H1 (cell line): Measurements from ENCODE around the gene SPATA19. TPM values are rescaled to one million over a fixed set of nuclear protein-coding genes. Genes with fewer than 3 reads are reported as not detected.

Experiments
- CTCF ChIA-PET: fragments of 300-600 bp; sonication (Branson Sonifier 250); formaldehyde crosslinking; loops from one replicate; lab custom pipeline; 2021; ENCODE audit not compliant: partially characterized antibody; lab: Charles Lee
- POLR2A ChIA-PET: fragments of 300-600 bp; sonication (Branson Sonifier 250); formaldehyde crosslinking; loops from one replicate; lab custom pipeline; 2021; ENCODE audit warnings: inconsistent platforms; ENCODE audit not compliant: partially characterized antibody; lab: Charles Lee
- DNase-seq, 2 experiments: peaks; one replicate each; pipeline versions ENCODE4 v3.0.0 to v3.0.0-alpha.2; 2010 to 2022; ENCODE audit warnings: low spot score in 2 of 2, low read depth in 1 of 2, mixed read lengths in 1 of 2
- FAIRE-seq: peaks from 2 replicates; lab custom pipeline; 2011; peaks lifted over from hg19 to GRCh38; lab: Jason Lieb, UNC
- H2AFZ ChIP-seq: 2 replicates; pipeline ENCODE4 v1.8.1; 2012; ENCODE audit warnings: low read length, inconsistent platforms
- H2AK5ac ChIP-seq: 2 replicates; pipeline ENCODE4 v1.6.1; 2013; ENCODE audit warnings: low read depth, low read length
- H2BK120ac ChIP-seq: replicated peaks from 2 replicates; pipeline ENCODE3; 2013; ENCODE audit warnings: low read depth, low read length, inconsistent platforms
- H2BK12ac ChIP-seq: 2 replicates; pipeline ENCODE4 v1.6.1; 2013; ENCODE audit warnings: low read depth, low read length
- H2BK15ac ChIP-seq: 2 replicates; pipeline ENCODE4 v1.6.1; 2013; ENCODE audit warnings: low read length
- H2BK20ac ChIP-seq: 2 replicates; pipeline ENCODE4 v1.6.1; 2013; ENCODE audit warnings: low read length
- H2BK5ac ChIP-seq: 2 replicates; pipeline ENCODE4 v1.6.1; 2013; ENCODE audit warnings: low read depth, low read length
- H3K14ac ChIP-seq: 2 replicates; pipeline ENCODE4 v1.6.1; 2013; ENCODE audit warnings: inconsistent platforms; ENCODE audit not compliant: insufficient read length
- H3K18ac ChIP-seq: 2 replicates; pipeline ENCODE4 v1.6.1; 2013; ENCODE audit warnings: low read length; ENCODE audit errors: extremely low read depth
- H3K23ac ChIP-seq: 2 replicates; pipeline ENCODE4 v1.6.1; 2013; ENCODE audit warnings: inconsistent platforms; ENCODE audit not compliant: insufficient read length
- H3K23me2 ChIP-seq: 2 replicates; pipeline ENCODE4 v1.6.1; 2013; ENCODE audit warnings: low read depth, low read length
- H3K27ac ChIP-seq: 2 replicates; pipeline ENCODE4 v1.6.1; 2011; ENCODE audit warnings: low read depth, low read length, inconsistent platforms
- H3K27me3 ChIP-seq, 4 experiments: replicated peaks in 1 of 4; 1 replicate in 1 of 4; 2 replicates in 3 of 4; pipeline versions ENCODE4 v1.6.1 to v1.8.1; 2011 to 2013; ENCODE audit warnings: low read length in 3 of 4, mild to moderate bottlenecking in 3 of 4, inconsistent platforms in 2 of 4, mixed read lengths in 2 of 4, moderate library complexity in 1 of 4; ENCODE audit not compliant: control insufficient read depth in 3 of 4, insufficient read depth in 3 of 4; ENCODE audit errors: extremely low read depth in 1 of 4
- H3K36me3 ChIP-seq, 4 experiments: 2 replicates each; pipeline versions ENCODE4 v1.6.1 to v1.8.1; 2011 to 2013; ENCODE audit warnings: mild to moderate bottlenecking in 4 of 4, low read length in 3 of 4, moderate library complexity in 2 of 4, control low read depth in 1 of 4, inconsistent platforms in 1 of 4; ENCODE audit not compliant: insufficient read depth in 4 of 4, control insufficient read depth in 2 of 4
- H3K4ac ChIP-seq: replicated peaks from 2 replicates; pipeline ENCODE3; 2013; ENCODE audit warnings: low read length, low read depth, mixed read lengths, inconsistent platforms; ENCODE audit not compliant: insufficient read length
- H3K4me1 ChIP-seq, 4 experiments: replicated peaks in 1 of 4; 1 replicate in 1 of 4; 2 replicates in 3 of 4; pipeline versions ENCODE4 v1.6.1 to v1.8.1; 2011 to 2013; ENCODE audit warnings: low read length in 3 of 4, inconsistent platforms in 2 of 4, mixed read lengths in 1 of 4; ENCODE audit not compliant: insufficient read depth in 4 of 4, control insufficient read depth in 3 of 4
- H3K4me2 ChIP-seq, 2 experiments: 2 replicates each; pipeline versions ENCODE4 v1.6.1 to v1.8.1; 2011 to 2013; ENCODE audit warnings: low read depth in 2 of 2, low read length in 2 of 2, control low read depth in 1 of 2, inconsistent platforms in 1 of 2, mild to moderate bottlenecking in 1 of 2; ENCODE audit not compliant: insufficient read depth in 1 of 2
- H3K4me3 ChIP-seq, 4 experiments: fragments of 200-600, 300-600 bp in 1 of 4; sonication (generic), shearing (Covaris generic), sonication (Bioruptor Twin) in 1 of 4; 2 replicates each; pipeline versions ENCODE4 v1.5.1 to v1.8.1; 2011 to 2016; ENCODE audit warnings: low read length in 4 of 4, low read depth in 3 of 4, control low read depth in 2 of 4, inconsistent platforms in 2 of 4, mild to moderate bottlenecking in 2 of 4, mixed read lengths in 1 of 4, moderate library complexity in 1 of 4; ENCODE audit not compliant: insufficient read depth in 2 of 4; ENCODE audit errors: extremely low read depth in 1 of 4
- H3K56ac ChIP-seq: replicated peaks from 2 replicates; pipeline ENCODE3; 2013; ENCODE audit warnings: low read depth, mild to moderate bottlenecking, mixed read lengths, low read length, inconsistent platforms; ENCODE audit not compliant: insufficient read length
- H3K79me1 ChIP-seq: 2 replicates; pipeline ENCODE4 v1.6.1; 2013; ENCODE audit warnings: low read depth, low read length, control low read depth
- H3K79me2 ChIP-seq, 2 experiments: 2 replicates each; pipeline versions ENCODE4 v1.6.1 to v1.8.1; 2012 to 2013; ENCODE audit warnings: low read length in 2 of 2, mild to moderate bottlenecking in 2 of 2, inconsistent platforms in 1 of 2; ENCODE audit not compliant: insufficient read depth in 2 of 2, control insufficient read depth in 1 of 2
- H3K9ac ChIP-seq, 4 experiments: replicated peaks in 1 of 4; 1 replicate in 1 of 4; 2 replicates in 3 of 4; pipeline versions ENCODE4 v1.6.1 to v1.8.1; 2011 to 2013; ENCODE audit warnings: low read depth in 3 of 4, low read length in 3 of 4, control low read depth in 2 of 4, mild to moderate bottlenecking in 2 of 4, moderate library complexity in 2 of 4, inconsistent platforms in 1 of 4; ENCODE audit errors: extremely low read depth in 1 of 4
- H3K9me3 ChIP-seq, 2 experiments: 2 replicates each; pipeline versions ENCODE4 v1.6.1 to v1.8.1; 2012 to 2013; ENCODE audit warnings: mild to moderate bottlenecking in 2 of 2, moderate library complexity in 2 of 2, control low read depth in 1 of 2, inconsistent platforms in 1 of 2, low read depth in 1 of 2, low read length in 1 of 2, mixed read lengths in 1 of 2; ENCODE audit not compliant: insufficient read depth in 2 of 2
- H4K20me1 ChIP-seq, 2 experiments: replicated peaks in 1 of 2; 2 replicates each; pipeline versions ENCODE3 to v1.8.1; 2011 to 2013; ENCODE audit warnings: inconsistent platforms in 2 of 2, low read length in 2 of 2, mild to moderate bottlenecking in 1 of 2; ENCODE audit not compliant: insufficient read depth in 2 of 2, control insufficient read depth in 1 of 2
- H4K5ac ChIP-seq: 2 replicates; pipeline ENCODE4 v1.6.1; 2013; ENCODE audit warnings: low read length, low read depth, mixed read lengths, inconsistent platforms; ENCODE audit not compliant: insufficient read length
- H4K8ac ChIP-seq: 2 replicates; pipeline ENCODE4 v1.8.0; 2013; ENCODE audit warnings: mild to moderate bottlenecking, moderate library complexity, low read length, inconsistent platforms; ENCODE audit not compliant: insufficient read depth; ENCODE audit errors: extremely low read depth
- H4K91ac ChIP-seq: replicated peaks from 2 replicates; pipeline ENCODE3; 2013; ENCODE audit warnings: low read length, mixed read lengths, inconsistent platforms; ENCODE audit not compliant: insufficient read length
- CREB1 ChIP-seq: IDR thresholded peaks from 2 replicates; pipeline ENCODE4 v1.6.1; 2012; ENCODE audit warnings: inconsistent platforms
- MAFK ChIP-seq: IDR thresholded peaks from 2 replicates; pipeline ENCODE4 v1.6.1; 2012; ENCODE audit warnings: low read depth, mild to moderate bottlenecking, improper control_type of control experiment, low read length
- TAF1 ChIP-seq: IDR thresholded peaks from 2 replicates; pipeline ENCODE4 v1.6.1; 2011; ENCODE audit warnings: mild to moderate bottlenecking, low read depth, low read length
- TBP ChIP-seq: IDR thresholded peaks from 2 replicates; pipeline ENCODE4 v1.6.1; 2011; ENCODE audit warnings: low read depth, low read length, improper control_type of control experiment
- WGBS, 2 experiments: shearing (Covaris generic) in 1 of 2; methylation state at CpG; one replicate each; pipeline versions ENCODE4 v1.1.6 to v1.1.7; 2013 to 2015; ENCODE audit warnings: low lambda C conversion rate in 2 of 2, mixed read lengths in 2 of 2, inconsistent platforms in 1 of 2, low coverage in 1 of 2, missing lambda C conversion rate in 1 of 2; ENCODE audit not compliant: insufficient replicate concordance in 2 of 2, insufficient coverage in 1 of 2, insufficient read length in 1 of 2; ENCODE audit errors: extremely low coverage in 1 of 2, missing lambda C conversion rate in 1 of 2; 5-methylcytosine and 5-hydroxymethylcytosine counted together
- polyA plus RNA-seq, 7 experiments: library from polyadenylated mRNA; depleted of rRNA in 3 of 7; stranded (reverse) in 5 of 7; unstranded in 2 of 7; fragments of >200 nt in 5 of 7; fragments of 200-250 nt in 2 of 7; gene quantifications; 1 replicate in 5 of 7; 2 replicates in 1 of 7; 4 replicates in 1 of 7; pipeline versions ENCODE4 v1.2.1 to v1.2.3, GENCODE V29; 2011 to 2013; ENCODE audit warnings: missing spikeins in 2 of 7, mixed read lengths in 2 of 7
- total RNA-seq: library from RNA; stranded (reverse); fragmentation: NEBNext Ultra II Directional; extraction: Animal tissue kit (Norgen Biotek cat#: 25700); gene quantifications from 2 replicates; pipeline ENCODE4 v1.2.1, GENCODE V29; 2021
- TF ChIP-seq, protein P1 (sequence below): IDR thresholded peaks from 2 replicates; pipeline ENCODE4 v1.6.1; 2012; ENCODE audit warnings: low read length, inconsistent platforms

Gene SPATA19
- total and polyA plus RNA-seq, 2 of the 8 experiments (the other 6 are each of a cell fraction or from before 2014, with no cell fraction given), result not detected

DNA sequence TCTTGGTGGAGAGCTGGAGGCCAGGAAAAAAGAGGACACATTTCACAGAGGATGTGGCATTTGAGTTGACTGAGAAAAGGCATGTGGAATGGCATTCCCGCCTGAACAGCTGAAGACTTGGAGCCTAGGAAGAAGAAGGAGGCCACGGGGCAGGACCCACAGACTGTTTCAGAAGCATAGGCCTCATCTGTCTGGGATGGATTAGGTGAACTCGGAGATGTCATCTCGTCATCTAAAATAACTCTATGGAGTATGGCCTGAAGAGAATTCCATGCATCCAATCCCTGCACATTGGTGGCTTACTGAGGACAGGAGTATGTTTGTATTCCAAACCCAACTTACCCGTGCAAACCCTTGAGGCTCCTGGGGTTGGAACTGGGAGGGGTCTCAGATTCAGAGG, 16.4 kb downstream of the SPATA19 start:
- no peaks in the 10 kb centered on the region for H3K4me1 ChIP-seq
- no peaks in the 10 kb centered on the region for H3K79me2 ChIP-seq
- no peak overlapping the region for H3K14ac ChIP-seq
- H3K4me2 ChIP-seq, result no peak overlapping the region
- no peak overlapping the region for H2AFZ ChIP-seq
- no peak overlapping the region for H3K23ac ChIP-seq
- no peaks in the 10 kb centered on the region; the same call in 1 of the 2 replicates for H3K23me2 ChIP-seq
- H2BK5ac ChIP-seq, result no peak overlapping the region
- H3K9me3 ChIP-seq, result peaks cover 0 to 9% of the 10 kb centered on the region in 2 experiments; a peak in 1 of 4 replicates
- no peak overlapping the region for H2BK15ac ChIP-seq
- no peak overlapping the region for H2BK120ac ChIP-seq
- no peaks in the 10 kb centered on the region; the same call in 1 of the 2 replicates for H3K79me1 ChIP-seq
- WGBS, 2 experiments, result 86% methylated on average over 5 of the region's 5 CpGs; no CpG with 5 or more reads in 1 of the 2 experiments
- POLR2A ChIA-PET, result no interaction called here
- H4K5ac ChIP-seq, result no peak overlapping the region
- DNase-seq (peak in 1 of 2 experiments; percentile 17), FAIRE-seq (no peak)
- no peaks in the 10 kb centered on the region for H4K20me1 ChIP-seq
- H4K8ac ChIP-seq, result no peak overlapping the region
- H3K56ac ChIP-seq, result no peak overlapping the region
- no peak overlapping the region for H2BK20ac ChIP-seq
- no peak overlapping the region for H3K4ac ChIP-seq
- no peak overlapping the region for H3K4me3 ChIP-seq
- no peak overlapping the region for H2BK12ac ChIP-seq
- H3K18ac ChIP-seq, result no peak overlapping the region
- H3K36me3 ChIP-seq, result no peaks in the 10 kb centered on the region
- CTCF ChIA-PET, result interaction anchor here (0.7 to 8.4 kb wide), 8 partner anchors 8 to 749 kb away, joined by 3 to 65 read pairs (median 10); no protein-coding TSS in a partner anchor
- TF ChIP-seq, protein P1, sequence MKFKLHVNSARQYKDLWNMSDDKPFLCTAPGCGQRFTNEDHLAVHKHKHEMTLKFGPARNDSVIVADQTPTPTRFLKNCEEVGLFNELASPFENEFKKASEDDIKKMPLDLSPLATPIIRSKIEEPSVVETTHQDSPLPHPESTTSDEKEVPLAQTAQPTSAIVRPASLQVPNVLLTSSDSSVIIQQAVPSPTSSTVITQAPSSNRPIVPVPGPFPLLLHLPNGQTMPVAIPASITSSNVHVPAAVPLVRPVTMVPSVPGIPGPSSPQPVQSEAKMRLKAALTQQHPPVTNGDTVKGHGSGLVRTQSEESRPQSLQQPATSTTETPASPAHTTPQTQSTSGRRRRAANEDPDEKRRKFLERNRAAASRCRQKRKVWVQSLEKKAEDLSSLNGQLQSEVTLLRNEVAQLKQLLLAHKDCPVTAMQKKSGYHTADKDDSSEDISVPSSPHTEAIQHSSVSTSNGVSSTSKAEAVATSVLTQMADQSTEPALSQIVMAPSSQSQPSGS, result no peak
- TF ChIP-seq CREB1 (no peak), TAF1 (no peak), TBP (no peak), MAFK (no peak)
- no peak overlapping the region for H3K27ac ChIP-seq
- no peak overlapping the region for H3K9ac ChIP-seq
- no peak overlapping the region for H4K91ac ChIP-seq
- H3K27me3 ChIP-seq, result no peaks in the 10 kb centered on the region
- no peak overlapping the region for H2AK5ac ChIP-seq
